ENCODE results near the gene FBXL13.

Gene FBXL13

DNA sequence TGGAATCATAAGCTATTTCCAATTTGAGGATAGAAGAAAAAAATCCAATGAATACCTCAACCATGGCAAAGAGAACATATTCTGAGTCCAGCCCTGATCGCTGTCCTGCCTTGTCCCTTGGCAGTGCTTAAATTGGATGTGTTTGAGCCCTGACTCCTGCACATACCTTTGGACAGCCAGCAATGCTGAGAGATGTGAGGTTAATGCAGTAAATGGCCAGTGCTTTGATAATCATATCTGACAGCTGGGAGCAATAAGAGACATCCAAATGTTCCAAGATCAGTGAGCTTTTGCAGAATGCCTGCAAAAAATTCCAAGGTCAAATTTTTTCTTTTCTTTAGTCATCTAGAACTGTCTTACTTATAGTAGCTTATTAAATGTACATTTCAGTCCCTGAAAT lies 241.9 kb downstream of the FBXL13 start:
- TF ChIP-seq, protein P1, sequence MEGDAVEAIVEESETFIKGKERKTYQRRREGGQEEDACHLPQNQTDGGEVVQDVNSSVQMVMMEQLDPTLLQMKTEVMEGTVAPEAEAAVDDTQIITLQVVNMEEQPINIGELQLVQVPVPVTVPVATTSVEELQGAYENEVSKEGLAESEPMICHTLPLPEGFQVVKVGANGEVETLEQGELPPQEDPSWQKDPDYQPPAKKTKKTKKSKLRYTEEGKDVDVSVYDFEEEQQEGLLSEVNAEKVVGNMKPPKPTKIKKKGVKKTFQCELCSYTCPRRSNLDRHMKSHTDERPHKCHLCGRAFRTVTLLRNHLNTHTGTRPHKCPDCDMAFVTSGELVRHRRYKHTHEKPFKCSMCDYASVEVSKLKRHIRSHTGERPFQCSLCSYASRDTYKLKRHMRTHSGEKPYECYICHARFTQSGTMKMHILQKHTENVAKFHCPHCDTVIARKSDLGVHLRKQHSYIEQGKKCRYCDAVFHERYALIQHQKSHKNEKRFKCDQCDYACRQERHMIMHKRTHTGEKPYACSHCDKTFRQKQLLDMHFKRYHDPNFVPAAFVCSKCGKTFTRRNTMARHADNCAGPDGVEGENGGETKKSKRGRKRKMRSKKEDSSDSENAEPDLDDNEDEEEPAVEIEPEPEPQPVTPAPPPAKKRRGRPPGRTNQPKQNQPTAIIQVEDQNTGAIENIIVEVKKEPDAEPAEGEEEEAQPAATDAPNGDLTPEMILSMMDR (IDR thresholded peaks at IDR 0.05; ENCODE audit: borderline replicate concordance, control extremely low read depth, extremely low read depth, insufficient read depth, missing control alignments): no peak
- in situ Hi-C loops (cut with MboI; ENCODE audit: low sequenced_read_pairs, unreplicated experiment): no loop called here
- no peak for DNase-seq (ENCODE audit: low spot score)

DNA sequence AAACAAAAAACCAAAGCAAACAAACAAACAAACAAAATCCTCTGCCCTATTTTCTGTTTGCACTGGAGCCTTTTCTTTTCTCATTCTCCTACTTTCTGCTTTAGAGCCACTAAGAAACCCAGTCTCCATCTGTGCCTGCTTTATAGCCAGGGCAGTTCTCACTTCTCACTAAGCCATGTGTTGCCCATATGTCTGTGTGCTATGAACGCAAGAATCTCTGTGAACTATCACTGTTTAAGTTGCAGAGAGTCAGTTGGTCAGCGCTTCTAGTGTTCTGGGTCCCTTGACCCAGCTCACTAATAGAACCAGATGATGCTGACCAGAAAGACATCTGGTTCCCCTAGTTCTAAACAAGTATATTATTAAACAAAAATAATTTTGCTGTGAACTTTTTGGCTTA lies 244.4 kb downstream of the FBXL13 start:
- in situ Hi-C loops (cut with MboI; ENCODE audit: low sequenced_read_pairs, unreplicated experiment): no loop called here
- TF ChIP-seq, protein P1 (IDR thresholded peaks at IDR 0.05; ENCODE audit: borderline replicate concordance, control extremely low read depth, extremely low read depth, insufficient read depth, missing control alignments): no peak
- DNase-seq (ENCODE audit: low spot score): no peak

DNA sequence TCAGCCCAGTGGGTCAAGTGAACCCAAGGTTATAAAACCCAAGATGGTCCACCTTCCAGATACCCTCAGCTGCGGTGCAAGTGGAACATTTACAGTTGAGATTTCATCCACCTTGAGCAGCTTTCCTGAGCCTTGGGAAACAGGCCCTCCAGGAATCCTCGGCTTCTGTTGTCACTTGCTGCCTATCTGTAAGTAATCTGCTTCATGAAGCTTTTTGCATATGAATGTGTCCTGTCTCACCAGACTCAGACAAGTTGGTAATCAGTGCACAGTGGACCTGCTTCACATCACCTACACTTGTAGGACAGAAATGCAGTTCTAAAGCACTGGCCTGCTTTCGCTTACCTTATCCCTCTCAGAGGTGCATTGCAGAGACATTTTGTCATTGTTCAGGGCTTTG lies 245.5 kb downstream of the FBXL13 start:
- TF ChIP-seq, protein P1 (IDR thresholded peaks at IDR 0.05; ENCODE audit: borderline replicate concordance, control extremely low read depth, extremely low read depth, insufficient read depth, missing control alignments): no peak
- in situ Hi-C loops (cut with MboI; ENCODE audit: low sequenced_read_pairs, unreplicated experiment): no loop called here
- DNase-seq (ENCODE audit: low spot score): no peak

DNA sequence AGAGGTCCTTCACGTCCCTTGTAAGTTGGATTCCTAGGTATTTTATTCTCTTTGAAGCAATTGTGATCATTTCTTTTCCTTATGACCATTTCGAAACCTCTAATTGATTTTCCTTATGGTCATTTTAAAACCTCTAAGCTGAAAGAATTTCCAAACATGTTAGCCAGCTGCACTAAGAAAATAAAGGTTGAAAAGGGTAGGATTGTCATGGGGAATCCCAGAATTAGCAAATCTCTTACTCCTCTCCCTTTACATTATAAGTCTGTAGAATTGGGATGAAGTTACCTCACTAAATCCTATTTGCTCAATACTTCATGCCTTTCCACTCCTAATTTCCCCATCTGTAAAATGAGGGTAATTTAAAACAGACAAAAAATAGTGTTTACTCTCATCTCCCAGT lies 246.3 kb downstream of the FBXL13 start:
- TF ChIP-seq, protein P1 (IDR thresholded peaks at IDR 0.05; ENCODE audit: borderline replicate concordance, control extremely low read depth, extremely low read depth, insufficient read depth, missing control alignments): no peak
- no peak for DNase-seq (ENCODE audit: low spot score)
- in situ Hi-C loops (cut with MboI; ENCODE audit: low sequenced_read_pairs, unreplicated experiment): no loop called here

DNA sequence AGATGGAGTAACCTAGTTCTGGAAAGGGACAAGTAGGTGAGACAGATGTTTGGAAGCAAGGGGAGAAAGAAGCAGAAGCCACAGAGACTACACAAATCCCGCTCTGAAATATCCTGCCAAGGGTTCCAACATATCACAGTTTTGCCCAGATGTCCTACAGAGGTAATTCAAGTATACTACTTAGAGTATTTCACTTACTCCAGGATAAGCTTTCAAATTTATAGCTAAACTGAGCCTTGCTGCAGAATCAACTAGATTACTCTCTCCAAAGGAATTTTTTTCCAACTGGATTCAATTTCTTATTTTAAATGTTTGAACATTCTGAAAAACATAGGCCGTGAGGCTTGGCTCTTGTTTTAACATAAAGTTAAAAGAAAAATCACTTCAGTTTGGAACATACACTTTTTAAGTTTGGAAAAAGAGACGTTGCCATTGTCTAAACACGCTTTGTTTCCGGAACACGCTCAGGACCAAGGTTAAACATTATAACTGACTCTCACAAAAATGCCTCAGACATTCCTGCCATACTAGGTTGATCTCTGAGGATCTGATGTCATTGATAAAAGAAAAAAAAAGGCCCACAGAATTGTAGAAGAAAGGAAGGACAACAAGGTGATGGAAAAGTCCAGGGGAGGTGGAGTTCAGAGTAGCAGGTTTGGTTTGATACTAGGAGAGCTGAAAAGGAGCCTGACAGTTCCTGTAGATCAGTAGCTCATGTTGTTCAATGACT lies 251.0 kb downstream of the FBXL13 start:
- TF ChIP-seq, protein P1 (IDR thresholded peaks at IDR 0.05; ENCODE audit: borderline replicate concordance, control extremely low read depth, extremely low read depth, insufficient read depth, missing control alignments): no peak
- DNase-seq (ENCODE audit: low spot score): no peak
- in situ Hi-C loops (cut with MboI; ENCODE audit: low sequenced_read_pairs, unreplicated experiment): no loop called here

DNA sequence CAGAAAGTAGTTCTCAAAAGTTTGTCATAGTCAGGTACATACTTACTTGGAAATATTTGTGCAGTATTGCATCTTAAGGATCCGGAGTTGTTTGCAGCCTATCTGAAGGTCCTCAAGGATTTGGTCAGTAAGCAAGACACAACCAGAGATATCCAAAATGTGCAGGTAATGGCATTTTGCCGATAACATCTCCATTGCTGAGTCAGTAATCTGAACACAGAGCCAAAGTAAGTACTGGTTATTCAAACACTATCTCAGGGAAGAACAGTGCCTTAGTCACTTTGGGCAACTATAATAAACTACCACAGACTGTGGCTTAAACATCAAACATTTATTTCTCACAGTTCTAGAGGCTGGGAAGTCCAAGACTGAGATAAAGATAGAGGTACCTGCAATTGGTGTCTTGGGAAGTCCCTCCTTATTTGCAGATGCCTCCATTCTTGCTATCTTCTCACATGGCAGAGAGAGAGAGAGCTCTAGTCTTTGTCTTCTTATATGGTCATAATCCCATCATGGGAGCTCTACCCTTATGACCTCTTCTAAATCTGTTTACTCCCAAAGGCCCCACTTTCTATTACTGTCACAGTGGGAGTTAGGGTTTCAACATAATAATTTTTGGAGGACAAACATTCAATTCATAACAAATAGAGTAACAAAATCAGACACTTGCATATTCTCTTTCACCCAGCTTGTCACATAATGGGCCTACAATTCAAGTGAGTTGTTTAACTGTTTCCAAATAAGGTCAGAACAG lies 252.4 kb downstream of the FBXL13 start:
- TF ChIP-seq, protein P1 (IDR thresholded peaks at IDR 0.05; ENCODE audit: borderline replicate concordance, control extremely low read depth, extremely low read depth, insufficient read depth, missing control alignments): no peak
- DNase-seq (ENCODE audit: low spot score): no peak
- in situ Hi-C loops (cut with MboI; ENCODE audit: low sequenced_read_pairs, unreplicated experiment): no loop called here
